GM12872 (cell line): ENCODE data around the gene CYB561.

Experiments
- TF ChIP-seq, protein P1 (sequence below): IDR thresholded peaks from 3 replicates; pipeline ENCODE4 v1.5.1; 2011; ENCODE audit warnings: low read depth, mild to moderate bottlenecking, low read length, moderate library complexity; ENCODE audit not compliant: insufficient read depth

CYB561 gene

GRCh38 chr17:63419949-63420867 lies 25.9 kb downstream of the CYB561 start:
- TF ChIP-seq, protein P1, sequence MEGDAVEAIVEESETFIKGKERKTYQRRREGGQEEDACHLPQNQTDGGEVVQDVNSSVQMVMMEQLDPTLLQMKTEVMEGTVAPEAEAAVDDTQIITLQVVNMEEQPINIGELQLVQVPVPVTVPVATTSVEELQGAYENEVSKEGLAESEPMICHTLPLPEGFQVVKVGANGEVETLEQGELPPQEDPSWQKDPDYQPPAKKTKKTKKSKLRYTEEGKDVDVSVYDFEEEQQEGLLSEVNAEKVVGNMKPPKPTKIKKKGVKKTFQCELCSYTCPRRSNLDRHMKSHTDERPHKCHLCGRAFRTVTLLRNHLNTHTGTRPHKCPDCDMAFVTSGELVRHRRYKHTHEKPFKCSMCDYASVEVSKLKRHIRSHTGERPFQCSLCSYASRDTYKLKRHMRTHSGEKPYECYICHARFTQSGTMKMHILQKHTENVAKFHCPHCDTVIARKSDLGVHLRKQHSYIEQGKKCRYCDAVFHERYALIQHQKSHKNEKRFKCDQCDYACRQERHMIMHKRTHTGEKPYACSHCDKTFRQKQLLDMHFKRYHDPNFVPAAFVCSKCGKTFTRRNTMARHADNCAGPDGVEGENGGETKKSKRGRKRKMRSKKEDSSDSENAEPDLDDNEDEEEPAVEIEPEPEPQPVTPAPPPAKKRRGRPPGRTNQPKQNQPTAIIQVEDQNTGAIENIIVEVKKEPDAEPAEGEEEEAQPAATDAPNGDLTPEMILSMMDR = no peak

- TF ChIP-seq, protein P1 = no peak
Measured at GRCh38 chr17:63419398-63419797, 26.7 kb downstream of the CYB561 start.

DNA sequence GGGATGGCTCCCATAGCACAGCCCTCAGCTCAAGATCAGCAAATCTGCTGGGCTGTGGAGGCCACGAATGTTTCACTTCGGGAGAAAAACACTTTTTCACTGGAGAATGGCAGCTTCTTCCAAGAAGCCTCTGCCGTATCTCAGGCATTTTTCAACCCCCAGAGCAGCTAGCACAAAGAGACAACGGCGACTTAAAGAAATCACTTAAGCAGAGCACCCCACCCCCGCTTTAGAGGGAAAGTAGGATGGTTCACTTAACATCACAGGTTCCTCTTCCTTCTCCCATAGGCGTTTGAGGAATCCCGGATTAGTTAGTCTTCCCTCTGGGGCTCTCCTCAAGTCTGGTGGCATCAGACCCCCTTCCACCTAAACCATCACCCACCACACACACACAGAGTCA lies 27.6 kb downstream of the CYB561 start:
- TF ChIP-seq, protein P1 = no peak

GRCh38 chr17:63414222-63414621 lies 31.9 kb downstream of the CYB561 start:
- TF ChIP-seq, protein P1 = no peak

DNA sequence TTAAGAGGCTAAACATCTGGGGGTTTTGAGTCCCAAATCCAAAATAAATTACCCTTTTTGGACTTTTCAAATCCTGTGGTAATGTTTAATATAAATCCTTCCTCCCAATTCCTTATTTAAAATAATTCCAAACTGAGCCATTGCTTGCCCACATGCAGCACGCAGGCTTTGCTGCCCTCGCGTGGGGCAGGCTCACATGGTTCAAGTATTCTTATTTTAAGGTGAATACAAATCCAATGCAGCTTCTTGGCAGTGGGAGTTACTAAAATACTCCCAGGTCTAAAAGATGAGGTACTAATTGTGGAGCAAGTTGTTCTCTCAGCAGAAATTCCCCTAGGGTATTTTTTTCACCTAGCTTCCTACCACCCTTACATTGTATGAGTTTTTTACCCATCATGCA lies 33.0 kb downstream of the CYB561 start:
- TF ChIP-seq, protein P1 = no peak

GRCh38 chr17:63412234-63412633 lies 33.9 kb downstream of the CYB561 start:
- TF ChIP-seq, protein P1 = no peak

DNA sequence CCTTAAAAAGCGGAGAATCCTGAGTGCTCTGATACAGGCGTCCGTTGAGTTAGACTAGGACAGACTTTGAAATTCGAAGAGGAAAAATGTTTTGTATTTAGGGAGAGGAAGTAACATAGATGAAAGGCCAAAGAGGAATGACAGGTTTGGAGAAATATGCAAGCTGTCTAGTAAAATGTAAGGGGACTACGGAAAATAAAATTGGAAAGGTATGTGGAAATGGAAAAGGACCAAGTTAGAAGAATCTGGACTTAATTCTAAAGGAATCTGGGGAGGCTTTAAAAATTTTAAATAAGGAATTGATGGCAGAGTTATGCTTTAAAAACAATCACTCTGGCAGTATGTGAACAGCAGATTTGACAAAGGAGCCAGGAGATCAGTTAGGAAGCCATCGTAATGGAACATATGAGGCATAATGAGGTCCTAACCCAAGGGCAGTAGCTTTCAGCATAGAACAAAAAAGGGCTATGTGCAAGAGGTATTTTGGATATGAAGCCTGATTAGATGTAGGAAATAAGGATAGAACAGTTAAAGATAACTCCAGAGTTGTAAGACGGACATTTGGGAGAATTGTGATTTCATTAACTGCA lies 38.3 kb downstream of the CYB561 start:
- TF ChIP-seq, protein P1 = no peak
